K562 (cell line): ENCODE data around the gene NLRX1. TPM values are rescaled to one million over a fixed set of nuclear protein-coding genes. Genes with fewer than 3 reads are reported as not detected.

Source experiments
- ADNP ChIP-seq: fragments of 200-800 bp; sonication (Bioruptor generic); IDR thresholded peaks from 2 replicates; pipeline ENCODE4 v1.6.1; 2016; ENCODE audit warnings: missing genetic modification characterization, missing compliant biosample characterization
- CBFB ChIP-seq: sonication (generic); formaldehyde crosslinking; IDR thresholded peaks from 2 replicates; pipeline ENCODE4 v1.4.0; 2020; ENCODE audit warnings: mild to moderate bottlenecking, missing genetic modification reagents
- JUN ChIP-seq, 2 experiments: sonication (generic) in 1 of 2; formaldehyde crosslinking in 1 of 2; IDR thresholded peaks; 2 replicates each; pipeline versions ENCODE4 v1.6.1 to v1.8.0; 2012 to 2022; ENCODE audit warnings: borderline replicate concordance in 2 of 2, mild to moderate bottlenecking in 2 of 2, improper control_type of control experiment in 1 of 2, low read depth in 1 of 2, low read length in 1 of 2, missing genetic modification reagents in 1 of 2
- SIN3B ChIP-seq: fragments of 450-650 bp; IDR thresholded peaks from 2 replicates; pipeline ENCODE4 v1.6.1; 2017; ENCODE audit warnings: low read depth, mild to moderate bottlenecking, moderate library complexity
- ZC3H4 ChIP-seq: sonication (generic); formaldehyde crosslinking; IDR thresholded peaks from 2 replicates; pipeline ENCODE4 v1.9.0; 2021; ENCODE audit warnings: missing genetic modification reagents, borderline replicate concordance
- ZSCAN32 ChIP-seq: fragments of 450-650 bp; formaldehyde crosslinking; IDR thresholded peaks from 2 replicates; pipeline ENCODE4 v1.4.0; 2020; ENCODE audit warnings: mild to moderate bottlenecking, moderate library complexity
- polyA plus RNA-seq, 8 experiments: library from polyadenylated mRNA; depleted of rRNA in 4 of 8; stranded (reverse) in 5 of 8; unstranded in 3 of 8; fragments of >200 nt; fragmentation: Nextera tagmentation in 2 of 8; fragmentation: Illumina TruSeq in 1 of 8; extraction: Ambion mirVana in 2 of 8; extraction: Trizol in 1 of 8; gene quantifications; 2 replicates each; pipeline versions ENCODE4 v1.2.1 to v1.2.3, GENCODE V29; 2011 to 2014; ENCODE audit warnings: inconsistent platforms in 1 of 8, missing spikeins in 1 of 8
- total RNA-seq, 7 experiments: library from RNA; depleted of rRNA in 6 of 7; stranded (reverse); fragments of >200 nt in 6 of 7; fragmentation: Illumina TruSeq in 2 of 7; extraction: Trizol in 2 of 7; gene quantifications; 2 replicates each; pipeline versions ENCODE4 v1.2.1 to v1.2.3, GENCODE V29; 2011 to 2021; ENCODE audit warnings: low replicate concordance in 1 of 7
- TF ChIP-seq, protein P1 (sequence below): fragments of 450-650 bp; IDR thresholded peaks from 2 replicates; pipeline ENCODE4 v1.6.1; 2016; ENCODE audit warnings: missing biosample characterization, missing genetic modification characterization
- TF ChIP-seq, protein P2 (sequence below): fragments of 450-650 bp; IDR thresholded peaks from 2 replicates; pipeline ENCODE4 v1.6.1; 2016; ENCODE audit warnings: borderline replicate concordance
- TF ChIP-seq, protein P3 (sequence below): fragments of 250-450 bp; sonication (Bioruptor Pico); IDR thresholded peaks from 2 replicates; pipeline ENCODE4 v1.5.0; 2021

Gene NLRX1
- total and polyA plus RNA-seq, 9 of the 15 experiments (the other 6 are each of a cell fraction or from before 2014, with no cell fraction given), result 0.04 to 2.3 (median 0.69) TPM

- TF ChIP-seq, protein P1, sequence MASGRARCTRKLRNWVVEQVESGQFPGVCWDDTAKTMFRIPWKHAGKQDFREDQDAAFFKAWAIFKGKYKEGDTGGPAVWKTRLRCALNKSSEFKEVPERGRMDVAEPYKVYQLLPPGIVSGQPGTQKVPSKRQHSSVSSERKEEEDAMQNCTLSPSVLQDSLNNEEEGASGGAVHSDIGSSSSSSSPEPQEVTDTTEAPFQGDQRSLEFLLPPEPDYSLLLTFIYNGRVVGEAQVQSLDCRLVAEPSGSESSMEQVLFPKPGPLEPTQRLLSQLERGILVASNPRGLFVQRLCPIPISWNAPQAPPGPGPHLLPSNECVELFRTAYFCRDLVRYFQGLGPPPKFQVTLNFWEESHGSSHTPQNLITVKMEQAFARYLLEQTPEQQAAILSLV, result no peak
- TF ChIP-seq ADNP (tag), result no peak
- TF ChIP-seq, protein P2, sequence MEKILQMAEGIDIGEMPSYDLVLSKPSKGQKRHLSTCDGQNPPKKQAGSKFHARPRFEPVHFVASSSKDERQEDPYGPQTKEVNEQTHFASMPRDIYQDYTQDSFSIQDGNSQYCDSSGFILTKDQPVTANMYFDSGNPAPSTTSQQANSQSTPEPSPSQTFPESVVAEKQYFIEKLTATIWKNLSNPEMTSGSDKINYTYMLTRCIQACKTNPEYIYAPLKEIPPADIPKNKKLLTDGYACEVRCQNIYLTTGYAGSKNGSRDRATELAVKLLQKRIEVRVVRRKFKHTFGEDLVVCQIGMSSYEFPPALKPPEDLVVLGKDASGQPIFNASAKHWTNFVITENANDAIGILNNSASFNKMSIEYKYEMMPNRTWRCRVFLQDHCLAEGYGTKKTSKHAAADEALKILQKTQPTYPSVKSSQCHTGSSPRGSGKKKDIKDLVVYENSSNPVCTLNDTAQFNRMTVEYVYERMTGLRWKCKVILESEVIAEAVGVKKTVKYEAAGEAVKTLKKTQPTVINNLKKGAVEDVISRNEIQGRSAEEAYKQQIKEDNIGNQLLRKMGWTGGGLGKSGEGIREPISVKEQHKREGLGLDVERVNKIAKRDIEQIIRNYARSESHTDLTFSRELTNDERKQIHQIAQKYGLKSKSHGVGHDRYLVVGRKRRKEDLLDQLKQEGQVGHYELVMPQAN, result no peak
- TF ChIP-seq CBFB (CRISPR knock-in tag), result no peak
- no peak for TF ChIP-seq JUN (IDR thresholded peaks at IDR 0.05; ENCODE audit: borderline replicate concordance, low read depth, low read length)
- no peak for TF ChIP-seq JUN (CRISPR knock-in tag; IDR thresholded peaks at IDR 0.05; ENCODE audit: borderline replicate concordance)
- no peak for TF ChIP-seq SIN3B
- no peak for TF ChIP-seq ZC3H4 (CRISPR knock-in tag)
- no peak for TF ChIP-seq ZSCAN32 (CRISPR knock-in tag)
- TF ChIP-seq, protein P3, sequence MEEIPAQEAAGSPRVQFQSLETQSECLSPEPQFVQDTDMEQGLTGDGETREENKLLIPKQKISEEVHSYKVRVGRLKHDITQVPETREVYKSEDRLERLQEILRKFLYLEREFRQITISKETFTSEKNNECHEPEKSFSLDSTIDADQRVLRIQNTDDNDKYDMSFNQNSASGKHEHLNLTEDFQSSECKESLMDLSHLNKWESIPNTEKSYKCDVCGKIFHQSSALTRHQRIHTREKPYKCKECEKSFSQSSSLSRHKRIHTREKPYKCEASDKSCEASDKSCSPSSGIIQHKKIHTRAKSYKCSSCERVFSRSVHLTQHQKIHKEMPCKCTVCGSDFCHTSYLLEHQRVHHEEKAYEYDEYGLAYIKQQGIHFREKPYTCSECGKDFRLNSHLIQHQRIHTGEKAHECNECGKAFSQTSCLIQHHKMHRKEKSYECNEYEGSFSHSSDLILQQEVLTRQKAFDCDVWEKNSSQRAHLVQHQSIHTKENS, result no peak
These were observed 776 bp downstream of the NLRX1 start (continued) for GRCh38 chr11:119169282-119169719.
